ENCODE data around the gene ILDR2. TPM values are rescaled to one million over a fixed set of nuclear protein-coding genes. Genes with fewer than 3 reads are reported as not detected.

ILDR2 gene
- polyA plus RNA-seq, 1 donor, result 20.6 TPM

- no peak for DNase-seq
Measured at GRCh38 chr1:166972193-166972592, 3.1 kb downstream of the ILDR2 start.

DNA sequence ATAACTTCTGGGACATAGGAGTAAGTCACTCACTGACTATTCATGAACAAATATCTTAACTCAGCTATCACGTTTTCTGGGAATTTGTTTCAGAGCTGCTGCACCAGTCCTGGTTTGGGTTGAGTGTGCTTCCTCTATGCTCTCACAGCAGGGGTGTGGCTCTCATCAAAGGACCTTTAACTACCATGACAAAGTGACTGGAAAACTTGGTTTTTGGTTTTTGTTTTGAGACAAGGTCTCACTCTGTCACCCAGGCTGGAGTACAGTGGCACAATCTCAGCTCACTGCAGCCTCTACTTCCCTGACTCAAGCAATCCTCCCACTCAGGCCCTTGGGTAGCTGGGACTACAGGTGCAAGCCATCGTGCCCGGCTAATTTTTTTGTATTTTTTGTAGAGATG is 4.1 kb downstream of the ILDR2 start:
- DNase-seq, result no peak

DNA sequence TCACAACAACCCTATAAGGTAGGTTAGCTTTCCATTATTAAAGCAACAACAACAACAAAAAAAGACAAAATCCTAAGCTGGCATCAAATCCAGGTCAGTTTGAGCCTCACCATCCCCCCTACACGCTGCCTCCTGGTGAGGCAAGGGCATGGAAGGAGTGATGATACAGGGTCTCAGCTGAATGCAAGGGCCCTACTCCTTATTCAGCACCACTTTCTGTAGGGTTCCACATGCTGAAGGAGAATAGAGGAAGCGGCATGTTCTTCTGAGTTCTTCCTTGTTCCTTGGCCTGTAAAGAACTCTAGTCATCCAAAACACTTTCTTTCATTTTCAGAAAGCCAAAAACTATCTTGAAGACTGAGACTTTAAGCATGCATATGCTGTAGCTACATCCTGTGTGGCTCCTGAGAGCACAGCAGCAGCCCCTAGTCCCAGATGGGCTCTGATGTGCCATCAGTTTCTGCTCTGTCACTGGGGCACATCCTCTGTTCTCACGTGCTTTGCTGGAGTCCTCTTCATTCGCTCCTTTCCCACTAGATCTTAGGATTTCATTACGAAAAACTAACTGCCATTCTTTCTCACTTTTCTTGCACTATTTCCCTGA is 6.2 kb downstream of the ILDR2 start:
- no peak for DNase-seq

DNA sequence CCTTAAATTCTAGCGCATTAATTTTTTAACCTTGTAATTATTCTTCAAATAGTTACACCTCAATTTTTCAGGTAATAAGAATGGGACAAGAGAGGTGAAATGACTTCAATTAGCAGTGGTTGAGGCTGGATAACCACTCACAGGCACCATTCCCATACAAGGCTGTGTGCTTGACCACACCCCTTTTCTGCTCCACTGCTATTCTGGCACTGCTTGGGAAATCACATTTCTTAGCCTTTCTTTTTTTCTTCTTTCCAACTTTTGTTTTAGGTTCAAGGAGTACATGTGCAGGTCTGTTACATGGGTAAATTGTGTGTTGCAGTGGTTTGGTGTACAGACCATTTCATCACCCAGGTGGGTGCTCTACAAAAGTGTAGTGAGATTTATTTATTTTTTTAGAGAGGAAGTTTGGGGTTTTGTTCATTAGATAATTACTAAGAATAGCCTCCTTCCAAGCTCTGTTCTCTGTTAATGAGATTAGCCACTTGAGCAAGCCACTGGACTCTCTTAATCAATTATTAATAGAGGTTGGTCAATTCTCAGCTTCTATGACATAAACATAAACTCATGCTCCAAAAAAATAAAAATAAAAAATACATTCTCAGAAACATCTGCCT is 14.4 kb downstream of the ILDR2 start:
- peak; percentile 20 for DNase-seq

- no peak for DNase-seq
Measured at GRCh38 chr1:166956872-166957271, 18.5 kb downstream of the ILDR2 start.

DNA sequence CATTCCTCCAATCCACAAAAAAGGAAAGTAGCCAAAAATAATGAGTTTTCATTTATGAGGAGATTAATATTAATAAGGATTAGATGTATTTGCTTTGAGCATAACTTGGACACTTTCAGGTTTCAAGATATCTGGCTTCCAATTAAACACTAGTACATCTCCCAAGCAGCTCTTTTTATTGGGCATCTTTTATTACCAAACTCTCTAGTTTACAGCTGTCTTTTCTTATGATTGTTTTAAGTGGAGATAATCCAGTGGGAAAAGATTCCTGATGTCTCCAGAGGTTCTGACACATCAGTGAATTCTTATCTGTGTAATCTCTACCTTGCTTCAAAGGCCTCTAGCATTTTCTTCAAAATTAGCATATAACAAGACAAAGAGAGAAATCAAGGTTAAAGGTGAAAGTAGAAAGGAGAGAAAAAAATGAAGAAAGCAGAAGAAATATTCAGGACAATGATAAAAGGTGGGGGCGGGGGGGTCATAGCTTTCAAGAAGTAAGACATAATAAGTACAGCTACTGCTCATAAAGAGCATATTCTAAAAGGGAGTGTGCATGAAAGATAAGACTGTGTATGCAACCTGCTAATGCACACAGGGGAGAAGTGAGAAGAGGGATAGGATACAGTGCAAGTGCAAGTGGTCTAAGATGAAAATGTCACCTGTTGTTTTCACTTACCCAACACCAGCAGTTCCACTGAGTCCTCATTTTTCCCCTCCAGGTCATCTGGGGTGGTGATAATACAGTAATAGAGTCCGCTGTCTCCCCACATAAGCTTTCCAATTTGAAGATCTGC is 19.1 kb downstream of the ILDR2 start:
- no peak for DNase-seq

DNA sequence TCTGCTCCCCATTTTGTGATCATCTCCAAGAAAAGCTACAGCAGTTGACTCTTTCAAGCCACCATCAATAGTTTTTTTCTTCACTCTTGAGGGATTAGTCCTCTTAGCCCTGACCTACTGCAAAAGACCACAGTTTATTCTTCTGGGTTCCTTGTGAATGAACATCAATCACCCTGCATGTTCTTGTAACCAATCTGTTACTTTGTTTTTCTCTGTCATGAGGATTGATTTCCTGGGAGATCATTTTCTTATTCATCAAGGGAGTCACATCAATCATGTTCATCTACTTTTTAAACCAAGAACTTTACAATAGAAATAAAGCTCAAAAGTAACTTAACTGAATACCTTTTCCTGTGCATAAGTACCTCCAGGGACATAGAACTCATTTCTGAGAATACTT is 21.8 kb downstream of the ILDR2 start:
- DNase-seq, result no peak

- DNase-seq, result no peak
Measured at GRCh38 chr1:166952002-166952746, 23.2 kb downstream of the ILDR2 start.

GRCh38 chr1:166951050-166951449 is 24.3 kb downstream of the ILDR2 start:
- DNase-seq, result no peak

DNA sequence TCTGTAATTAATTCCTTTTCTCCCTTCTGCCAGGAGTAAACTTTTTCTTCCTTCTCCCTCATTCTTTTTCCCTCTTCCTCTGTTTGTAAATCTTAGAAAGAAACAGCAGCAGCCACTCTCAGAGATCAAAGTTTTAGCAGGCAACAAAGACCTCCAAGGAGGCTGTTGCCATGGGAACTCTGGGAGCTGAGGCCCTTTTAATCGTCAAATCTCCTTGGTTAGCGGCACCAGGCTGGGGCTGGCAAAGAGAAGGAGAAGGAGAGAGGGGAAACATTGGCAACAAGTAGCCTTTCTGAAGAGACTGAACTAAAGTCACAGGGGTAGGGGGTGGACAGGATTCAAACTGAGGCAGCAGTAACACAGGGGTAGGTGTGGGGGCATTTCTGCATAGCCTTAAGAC is 25.2 kb downstream of the ILDR2 start:
- DNase-seq, result no peak

- no peak for DNase-seq
Measured at GRCh38 chr1:166948856-166949350, 26.4 kb downstream of the ILDR2 start.

- DNase-seq, result peak; percentile 83
Measured at GRCh38 chr1:166947398-166948043, 27.8 kb downstream of the ILDR2 start.

- DNase-seq, result no peak
Measured at GRCh38 chr1:166944186-166944967, 31.0 kb downstream of the ILDR2 start.

GRCh38 chr1:166939741-166940375 is 35.5 kb downstream of the ILDR2 start:
- no peak for DNase-seq

DNA sequence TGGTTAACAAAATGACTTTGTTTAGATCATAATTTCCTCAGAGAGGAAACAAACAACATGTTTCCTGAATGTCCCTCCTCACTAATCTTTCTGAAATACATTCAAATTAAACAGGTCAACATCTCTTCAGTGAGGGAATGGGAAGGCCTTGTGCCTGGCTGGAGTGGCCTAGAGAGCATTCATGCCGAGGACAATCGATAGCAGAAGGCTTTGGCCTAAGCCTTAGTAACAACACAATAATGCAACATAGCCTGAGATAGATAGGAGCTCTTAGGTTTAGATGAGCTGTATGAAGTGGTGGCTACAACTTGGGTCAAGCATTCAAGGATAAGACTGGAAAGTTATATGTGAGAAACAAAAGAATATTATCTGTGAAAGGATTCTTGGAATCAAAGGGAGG is 37.4 kb downstream of the ILDR2 start:
- no peak for DNase-seq

- no peak for DNase-seq
Measured at GRCh38 chr1:166937329-166937728, 38.0 kb downstream of the ILDR2 start.

DNA sequence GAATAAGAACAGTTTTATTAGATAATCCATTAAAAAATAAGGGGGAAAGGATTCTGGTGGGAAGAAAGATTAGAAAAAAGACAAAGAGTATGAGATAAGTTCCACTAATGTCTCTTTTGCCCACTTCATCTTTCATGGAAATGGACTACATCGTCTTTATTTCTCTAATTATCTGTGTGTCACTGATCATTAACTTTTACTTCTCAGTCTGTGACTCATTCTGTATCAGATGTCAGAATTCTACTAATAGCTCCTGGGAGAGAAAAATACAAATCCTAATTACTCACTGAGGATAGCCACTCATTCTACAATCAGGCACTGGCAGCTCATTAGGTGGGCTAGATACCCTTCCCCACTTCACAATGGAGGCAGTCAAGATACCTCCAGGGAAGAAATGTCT is 41.7 kb downstream of the ILDR2 start:
- peak; percentile 50 for DNase-seq

GRCh38 chr1:166933140-166933539 is 42.2 kb downstream of the ILDR2 start:
- no peak for DNase-seq

DNA sequence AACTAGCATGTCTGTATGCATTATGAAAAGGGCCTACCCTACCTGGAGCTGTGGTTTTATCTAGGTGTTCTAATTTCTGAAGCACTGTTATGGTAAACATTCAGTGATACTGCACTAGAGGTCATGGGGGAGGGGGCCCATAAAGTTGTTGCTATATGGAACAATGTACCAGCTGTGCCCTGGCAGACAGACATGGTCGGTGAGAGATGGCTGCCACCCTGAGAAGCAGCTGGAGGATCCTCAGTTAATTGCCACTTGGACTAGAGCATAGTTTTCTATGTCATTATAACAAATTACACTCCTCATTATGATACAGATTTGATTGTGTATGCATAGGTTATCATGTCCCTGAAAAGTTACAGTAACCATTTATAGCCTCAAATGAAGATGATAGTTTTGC is 45.4 kb downstream of the ILDR2 start:
- no peak for DNase-seq

- no peak for DNase-seq
Measured at GRCh38 chr1:166927701-166928100, 47.6 kb downstream of the ILDR2 start.
